ENCODE results near the gene ST3GAL3. TPM values are rescaled to one million over a fixed set of nuclear protein-coding genes. Genes with fewer than 3 reads are reported as not detected.

The ST3GAL3 gene
- total and polyA plus RNA-seq, 2 donors (not counting 1 experiment from before 2014, with no cell fraction given): 13.7 to 16.3 TPM

DNA sequence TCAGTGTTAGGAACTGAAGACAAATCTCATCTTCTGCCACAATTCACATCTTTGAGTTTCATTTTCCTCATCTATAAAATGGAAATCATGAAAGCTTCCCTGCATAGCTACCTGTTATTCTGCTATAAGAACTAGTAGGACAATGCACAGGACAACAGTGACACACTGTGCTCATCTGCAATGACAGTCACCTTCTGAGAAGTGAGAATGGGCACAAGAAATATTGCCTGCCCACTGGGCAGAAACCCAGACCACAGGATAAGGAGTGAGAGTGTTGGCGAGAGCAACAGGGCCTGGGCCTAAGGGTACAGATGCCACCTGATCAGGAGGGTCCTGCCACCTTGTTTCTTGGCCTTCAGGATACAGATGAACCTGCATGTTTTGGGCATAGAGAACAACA, 203.0 kb downstream of the ST3GAL3 start:
- Histone ChIP-seq H3K36me3 (ENCODE audit: control insufficient read depth, insufficient read depth, low read length) (no peaks in the 10 kb centered on the region), H3K4me2 (ENCODE audit: extremely low read depth, insufficient read depth, low read length) (no peak overlapping the region), H3K9me3 (ENCODE audit: control insufficient read depth, insufficient read depth, low read depth, low read length) (no peaks in the 10 kb centered on the region), H2AFZ (ENCODE audit: low read length) (no peak overlapping the region), H3K4me1 (ENCODE audit: control insufficient read depth, extremely low read depth, insufficient read depth, low read length) (no peaks in the 10 kb centered on the region), H3K9ac (ENCODE audit: insufficient read depth, low read length) (no peak overlapping the region), H3K27ac (ENCODE audit: insufficient read depth, low read length) (no peak overlapping the region), H3K4me3 (replicated peaks in 1 of 4; ENCODE audit: control extremely low read depth in 1 of 4, insufficient read depth in 1 of 4, low read depth in 3 of 4, low read length in 4 of 4) (no peak overlapping the region), H4K20me1 (ENCODE audit: control insufficient read depth, extremely low read depth, insufficient read depth, low read length) (no peaks in the 10 kb centered on the region), H3K27me3 (ENCODE audit: control insufficient read depth, insufficient read depth, low read length) (no peaks in the 10 kb centered on the region), H3K79me2 (ENCODE audit: control insufficient read depth, insufficient read depth, low read length) (no peaks in the 10 kb centered on the region)
- no peak for DNase-seq (ENCODE audit: low read depth in 2 of 2)
- no peak for TF ChIP-seq EZH2 (IDR thresholded peaks at IDR 0.05; ENCODE audit: low read length, missing control alignments)
- TF ChIP-seq, protein P1, sequence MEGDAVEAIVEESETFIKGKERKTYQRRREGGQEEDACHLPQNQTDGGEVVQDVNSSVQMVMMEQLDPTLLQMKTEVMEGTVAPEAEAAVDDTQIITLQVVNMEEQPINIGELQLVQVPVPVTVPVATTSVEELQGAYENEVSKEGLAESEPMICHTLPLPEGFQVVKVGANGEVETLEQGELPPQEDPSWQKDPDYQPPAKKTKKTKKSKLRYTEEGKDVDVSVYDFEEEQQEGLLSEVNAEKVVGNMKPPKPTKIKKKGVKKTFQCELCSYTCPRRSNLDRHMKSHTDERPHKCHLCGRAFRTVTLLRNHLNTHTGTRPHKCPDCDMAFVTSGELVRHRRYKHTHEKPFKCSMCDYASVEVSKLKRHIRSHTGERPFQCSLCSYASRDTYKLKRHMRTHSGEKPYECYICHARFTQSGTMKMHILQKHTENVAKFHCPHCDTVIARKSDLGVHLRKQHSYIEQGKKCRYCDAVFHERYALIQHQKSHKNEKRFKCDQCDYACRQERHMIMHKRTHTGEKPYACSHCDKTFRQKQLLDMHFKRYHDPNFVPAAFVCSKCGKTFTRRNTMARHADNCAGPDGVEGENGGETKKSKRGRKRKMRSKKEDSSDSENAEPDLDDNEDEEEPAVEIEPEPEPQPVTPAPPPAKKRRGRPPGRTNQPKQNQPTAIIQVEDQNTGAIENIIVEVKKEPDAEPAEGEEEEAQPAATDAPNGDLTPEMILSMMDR (conservative IDR thresholded peaks at IDR 0.05 in 1 of 2, IDR thresholded peaks at IDR 0.05 in 1 of 2; ENCODE audit: low read depth in 1 of 2, low read length in 2 of 2): no peak

DNA sequence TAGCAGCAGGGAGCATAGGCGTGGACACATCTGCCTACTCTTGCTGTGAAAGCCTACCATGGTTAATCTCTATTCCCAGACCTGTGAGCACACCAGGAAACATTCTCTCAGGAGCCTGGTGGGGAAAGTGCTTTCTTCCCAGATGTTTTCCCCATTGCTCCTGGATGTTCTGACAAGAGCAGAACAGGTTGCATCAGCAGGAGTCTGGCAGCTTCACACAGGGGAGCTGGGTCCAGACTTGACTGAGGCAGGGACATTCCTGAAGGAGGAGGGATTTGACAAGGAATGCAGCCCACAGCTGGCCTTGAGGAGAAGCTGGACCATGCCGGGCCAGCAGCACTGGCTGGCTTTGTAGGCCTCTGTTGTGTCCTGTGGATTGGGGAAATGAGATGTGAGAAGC, 205.3 kb downstream of the ST3GAL3 start:
- H4K20me1 ChIP-seq (ENCODE audit: control insufficient read depth, extremely low read depth, insufficient read depth, low read length): no peaks in the 10 kb centered on the region
- no peak overlapping the region for H3K4me2 ChIP-seq (ENCODE audit: extremely low read depth, insufficient read depth, low read length)
- no peaks in the 10 kb centered on the region for H3K27me3 ChIP-seq (ENCODE audit: control insufficient read depth, insufficient read depth, low read length)
- no peaks in the 10 kb centered on the region for H3K79me2 ChIP-seq (ENCODE audit: control insufficient read depth, insufficient read depth, low read length)
- H3K4me1 ChIP-seq (ENCODE audit: control insufficient read depth, extremely low read depth, insufficient read depth, low read length): no peaks in the 10 kb centered on the region
- DNase-seq (ENCODE audit: low read depth in 2 of 2): peak; percentile 48 to 77
- no peak overlapping the region for H3K4me3 ChIP-seq (replicated peaks in 1 of 4; ENCODE audit: control extremely low read depth in 1 of 4, insufficient read depth in 1 of 4, low read depth in 3 of 4, low read length in 4 of 4)
- H3K9me3 ChIP-seq (ENCODE audit: control insufficient read depth, insufficient read depth, low read depth, low read length): no peaks in the 10 kb centered on the region
- no peaks in the 10 kb centered on the region for H3K36me3 ChIP-seq (ENCODE audit: control insufficient read depth, insufficient read depth, low read length)
- no peak overlapping the region for H2AFZ ChIP-seq (ENCODE audit: low read length)
- no peak for TF ChIP-seq EZH2 (IDR thresholded peaks at IDR 0.05; ENCODE audit: low read length, missing control alignments)
- TF ChIP-seq, protein P1 (conservative IDR thresholded peaks at IDR 0.05 in 1 of 2, IDR thresholded peaks at IDR 0.05 in 1 of 2; ENCODE audit: low read depth in 1 of 2, low read length in 2 of 2): no peak
- H3K27ac ChIP-seq (ENCODE audit: insufficient read depth, low read length): no peak overlapping the region
- no peak overlapping the region for H3K9ac ChIP-seq (ENCODE audit: insufficient read depth, low read length)

DNA sequence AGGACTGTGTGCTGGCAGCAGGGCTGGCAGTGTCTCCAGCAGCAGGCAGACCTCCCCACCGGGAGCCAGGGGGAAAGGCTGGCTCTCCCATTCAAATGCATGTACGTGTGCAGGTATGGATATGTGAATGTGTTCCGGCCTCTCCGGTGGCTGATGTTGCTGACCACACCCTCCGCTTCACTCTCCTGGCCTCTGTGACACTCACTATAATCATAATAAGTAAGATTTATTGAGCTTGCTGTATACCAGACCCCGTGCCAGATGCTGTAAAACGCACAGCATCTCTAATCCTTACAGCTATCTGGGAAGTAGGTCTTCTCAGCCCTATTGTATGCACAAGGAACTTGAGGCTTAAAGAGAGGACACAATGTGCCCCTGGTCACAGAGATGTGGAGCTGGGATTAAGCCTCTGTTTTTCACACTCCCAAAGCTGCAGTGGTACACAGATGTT, 205.7 kb downstream of the ST3GAL3 start:
- Histone ChIP-seq H4K20me1 (ENCODE audit: control insufficient read depth, extremely low read depth, insufficient read depth, low read length) (no peaks in the 10 kb centered on the region), H3K4me1 (ENCODE audit: control insufficient read depth, extremely low read depth, insufficient read depth, low read length) (no peaks in the 10 kb centered on the region), H3K79me2 (ENCODE audit: control insufficient read depth, insufficient read depth, low read length) (no peaks in the 10 kb centered on the region), H3K27me3 (ENCODE audit: control insufficient read depth, insufficient read depth, low read length) (no peaks in the 10 kb centered on the region), H3K27ac (ENCODE audit: insufficient read depth, low read length) (no peak overlapping the region), H3K36me3 (ENCODE audit: control insufficient read depth, insufficient read depth, low read length) (no peaks in the 10 kb centered on the region), H3K4me2 (ENCODE audit: extremely low read depth, insufficient read depth, low read length) (no peak overlapping the region), H2AFZ (ENCODE audit: low read length) (no peak overlapping the region), H3K4me3 (replicated peaks in 1 of 4; ENCODE audit: control extremely low read depth in 1 of 4, insufficient read depth in 1 of 4, low read depth in 3 of 4, low read length in 4 of 4) (no peak overlapping the region), H3K9ac (ENCODE audit: insufficient read depth, low read length) (no peak overlapping the region), H3K9me3 (ENCODE audit: control insufficient read depth, insufficient read depth, low read depth, low read length) (no peaks in the 10 kb centered on the region)
- no peak for DNase-seq (ENCODE audit: low read depth in 2 of 2)
- TF ChIP-seq EZH2 (IDR thresholded peaks at IDR 0.05; ENCODE audit: low read length, missing control alignments): no peak
